ENCODE measurements around the gene LMF1. TPM values are rescaled to one million over a fixed set of nuclear protein-coding genes. Genes with fewer than 3 reads are reported as not detected.

Gene LMF1
- total RNA-seq, 3 donors from 2014 or later: 14.1 to 26.4 (median 21.4) TPM

- H3K4me1 ChIP-seq: peaks cover 5 to 8% of the 10 kb centered on the region in 2 donors
- intact Hi-C loops (cut with DNase I; ENCODE audit: low total_unique reads): no loop called here
- TF ChIP-seq POLR2AphosphoS5 (IDR thresholded peaks at IDR 0.05) (no peak), CTCF (IDR thresholded peaks at IDR 0.05) (no peak), POLR2A (IDR thresholded peaks at IDR 0.05) (no peak)
- no peaks in the 10 kb centered on the region for H3K36me3 ChIP-seq
- no peak overlapping the region for H3K27ac ChIP-seq
- no peaks in the 10 kb centered on the region for H3K27me3 ChIP-seq
- no peak for DNase-seq (ENCODE audit: low spot score in 2 of 2)
- no peak overlapping the region for H3K4me3 ChIP-seq
- H3K9me3 ChIP-seq: no peaks in the 10 kb centered on the region
These were observed 5.3 kb downstream of the LMF1 start for GRCh38 chr16:965487-965886.

GRCh38 chr16:965036-965395, 5.8 kb downstream of the LMF1 start:
- no peak for DNase-seq (ENCODE audit: low spot score in 2 of 2)
- Histone ChIP-seq H3K4me1 (peaks cover 5 to 8% of the 10 kb centered on the region in 2 donors), H3K9me3 (no peaks in the 10 kb centered on the region), H3K27ac (no peak overlapping the region), H3K27me3 (no peaks in the 10 kb centered on the region), H3K36me3 (no peaks in the 10 kb centered on the region), H3K4me3 (no peak overlapping the region)
- intact Hi-C loops (cut with DNase I; ENCODE audit: low total_unique reads): no loop called here
- TF ChIP-seq POLR2AphosphoS5 (IDR thresholded peaks at IDR 0.05): no peak
- TF ChIP-seq POLR2A (IDR thresholded peaks at IDR 0.05): no peak
- TF ChIP-seq CTCF (IDR thresholded peaks at IDR 0.05): no peak

- intact Hi-C loops (cut with DNase I; ENCODE audit: low total_unique reads): no loop called here
- H3K27ac ChIP-seq: no peak overlapping the region
- TF ChIP-seq CTCF (IDR thresholded peaks at IDR 0.05) (no peak), POLR2A (IDR thresholded peaks at IDR 0.05) (no peak), POLR2AphosphoS5 (IDR thresholded peaks at IDR 0.05) (no peak)
- peaks cover 2 to 4% of the 10 kb centered on the region in 2 donors for H3K4me1 ChIP-seq
- no peak for DNase-seq (ENCODE audit: low spot score in 2 of 2)
- H3K36me3 ChIP-seq: no peaks in the 10 kb centered on the region
- no peaks in the 10 kb centered on the region for H3K27me3 ChIP-seq
- H3K4me3 ChIP-seq: no peak overlapping the region
- no peaks in the 10 kb centered on the region for H3K9me3 ChIP-seq
These were observed 6.3 kb downstream of the LMF1 start for GRCh38 chr16:964356-965035.

- no peak overlapping the region for H3K4me3 ChIP-seq
- no peaks in the 10 kb centered on the region for H3K36me3 ChIP-seq
- no peak for DNase-seq (ENCODE audit: low spot score in 2 of 2)
- TF ChIP-seq POLR2AphosphoS5 (IDR thresholded peaks at IDR 0.05) (no peak), CTCF (IDR thresholded peaks at IDR 0.05) (no peak), POLR2A (IDR thresholded peaks at IDR 0.05) (no peak)
- H3K27ac ChIP-seq: no peak overlapping the region
- H3K27me3 ChIP-seq: no peaks in the 10 kb centered on the region
- H3K9me3 ChIP-seq: no peaks in the 10 kb centered on the region
- intact Hi-C loops (cut with DNase I; ENCODE audit: low total_unique reads): no loop called here
- H3K4me1 ChIP-seq: no peaks in the 10 kb centered on the region
These were observed 6.9 kb downstream of the LMF1 start for GRCh38 chr16:963913-964312.

- Histone ChIP-seq H3K27me3 (no peaks in the 10 kb centered on the region), H3K27ac (no peak overlapping the region), H3K9me3 (no peaks in the 10 kb centered on the region), H3K36me3 (no peaks in the 10 kb centered on the region), H3K4me3 (no peak overlapping the region), H3K4me1 (no peaks in the 10 kb centered on the region)
- intact Hi-C loops (cut with DNase I; ENCODE audit: low total_unique reads): no loop called here
- DNase-seq (ENCODE audit: low spot score in 2 of 2): no peak
- TF ChIP-seq POLR2AphosphoS5 (IDR thresholded peaks at IDR 0.05) (no peak), POLR2A (IDR thresholded peaks at IDR 0.05) (no peak), CTCF (IDR thresholded peaks at IDR 0.05) (no peak)
These were observed 7.6 kb downstream of the LMF1 start for GRCh38 chr16:962901-963814.
